PC-3 (cell line): ENCODE data around the gene ACVR2A.

ENCODE experiments used
- CTCF ChIP-seq: fragments of 300-600 bp; sonication (generic); conservative IDR thresholded peaks from 2 replicates; pipeline ENCODE4 v1.5.1; 2017; ENCODE audit warnings: antibody characterized with exemption, low read depth, mild to moderate bottlenecking, low read length
- EZH2 ChIP-seq: fragments of 300-600 bp; sonication (generic); IDR thresholded peaks from one replicate; pipeline ENCODE4 v1.6.1; 2017; ENCODE audit warnings: antibody characterized with exemption, mild to moderate bottlenecking, low read length; ENCODE audit not compliant: unreplicated experiment

GRCh38 chr2:147850838-147851237, 6.0 kb downstream of the ACVR2A start:
- TF ChIP-seq CTCF (no peak), EZH2 (no peak)
